Activated T-helper 17 cell treated with anti-CD3 and anti-CD28 coated beads, Interleukin-2, amount 50 U/mL, for 72 hours (primary cell): ENCODE measurements around the gene BMP2K. TPM values are rescaled to one million over a fixed set of nuclear protein-coding genes. Genes with fewer than 3 reads are reported as not detected.
"Not testable (repeated sequence)": the region's sequence is repeated elsewhere in the genome, so short reads cannot be mapped to it uniquely, and the experiment has no call there.

ENCODE experiments used
- ATAC-seq: fragments of 150-1000 bp; cut with Tn5 transposase; replicated peaks from 2 replicates; pipeline ENCODE4 v1.10.0; 2021; ENCODE audit warnings: mild to moderate bottlenecking, moderate library complexity
- H3K27ac Mint-ChIP-seq: one replicate; pipeline ENCODE4 v1.8.0; 2022; ENCODE audit warnings: mixed read lengths
- H3K27me3 Mint-ChIP-seq: one replicate; pipeline ENCODE4 v1.8.0; 2022; ENCODE audit warnings: mixed read lengths
- H3K36me3 Mint-ChIP-seq: one replicate; pipeline ENCODE4 v1.8.0; 2022; ENCODE audit warnings: low read depth, mild to moderate bottlenecking, mixed read lengths
- H3K4me1 Mint-ChIP-seq: one replicate; pipeline ENCODE4 v1.8.0; 2022; ENCODE audit warnings: mixed read lengths
- H3K4me3 Mint-ChIP-seq: one replicate; pipeline ENCODE4 v1.8.0; 2022; ENCODE audit warnings: mild to moderate bottlenecking, mixed read lengths
- H3K9me3 Mint-ChIP-seq: one replicate; pipeline ENCODE4 v1.8.0; 2022; ENCODE audit warnings: mixed read lengths
- total RNA-seq, 2 donors: library from RNA; stranded (reverse); gene quantifications; one replicate each; pipeline ENCODE4 v1.2.3, GENCODE V29; 2022

Gene BMP2K
- total RNA-seq, 2 donors from 2014 or later: 10.2 to 13.9 TPM

DNA sequence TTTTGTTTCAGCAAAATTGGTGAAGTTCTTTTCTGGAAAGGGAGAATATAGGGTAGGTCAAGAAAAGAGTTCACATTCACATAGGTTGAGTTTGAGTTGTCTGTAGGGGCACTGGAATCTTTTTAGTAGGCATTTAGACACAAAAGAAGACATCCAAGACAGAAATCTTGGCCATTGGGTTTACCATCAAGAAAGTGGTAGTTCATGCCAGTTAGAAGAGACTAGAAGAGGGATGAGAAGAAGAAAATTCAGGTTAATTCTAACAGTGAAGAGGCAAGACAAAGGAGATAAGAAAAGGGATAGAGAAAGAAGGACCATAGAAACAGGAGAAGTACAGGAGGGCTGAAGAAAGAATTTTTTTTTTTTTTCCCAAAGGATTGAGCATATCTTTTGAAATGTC lies 123.2 kb downstream of the BMP2K start:
- no peak overlapping the region for H3K4me3 Mint-ChIP-seq
- no peak for ATAC-seq
- no peaks in the 10 kb centered on the region for H3K4me1 Mint-ChIP-seq
- no peak overlapping the region for H3K27ac Mint-ChIP-seq
- no peaks in the 10 kb centered on the region for H3K36me3 Mint-ChIP-seq
- H3K27me3 Mint-ChIP-seq: no peaks in the 10 kb centered on the region
- no peaks in the 10 kb centered on the region for H3K9me3 Mint-ChIP-seq

DNA sequence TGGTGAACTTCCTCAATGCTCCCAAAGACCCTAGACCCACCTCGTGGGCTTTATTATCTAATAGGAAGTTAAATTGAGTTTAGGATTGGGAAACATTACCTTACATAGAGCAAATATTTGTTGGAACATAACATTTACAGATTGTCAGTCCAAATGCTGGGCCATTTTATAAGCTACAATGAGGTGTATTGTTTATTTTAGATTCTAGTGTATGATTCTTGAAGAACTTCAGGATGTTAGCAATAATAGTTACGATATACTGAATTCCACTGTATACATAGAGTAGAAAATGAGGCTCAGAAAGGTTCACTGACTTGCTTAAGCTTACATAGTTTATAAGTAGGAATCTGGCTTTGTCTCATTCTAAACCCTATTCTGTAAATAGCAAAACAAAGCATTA lies 125.7 kb downstream of the BMP2K start:
- Mint-ChIP-seq H3K27ac (no peak overlapping the region), H3K36me3 (no peaks in the 10 kb centered on the region), H3K27me3 (no peaks in the 10 kb centered on the region), H3K4me3 (no peak overlapping the region), H3K9me3 (no peaks in the 10 kb centered on the region), H3K4me1 (no peaks in the 10 kb centered on the region)
- ATAC-seq: no peak

DNA sequence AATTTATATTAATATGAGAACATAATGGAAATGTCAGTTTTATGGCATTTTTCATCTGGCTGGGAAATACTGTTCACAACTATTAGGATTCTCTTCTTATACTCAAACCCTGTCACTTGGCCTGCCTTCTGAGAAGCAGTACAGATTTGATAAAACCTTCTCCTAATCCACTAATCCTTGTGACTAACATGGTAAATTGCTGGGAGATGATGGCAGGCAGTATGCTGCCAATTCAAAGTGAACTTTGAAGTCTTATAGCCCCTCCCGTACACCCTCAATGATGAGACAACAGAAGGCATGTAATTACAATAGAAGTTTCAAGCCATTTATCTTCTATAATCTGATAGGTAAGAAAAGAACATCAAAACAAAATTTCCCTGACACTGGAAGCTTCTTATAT lies 126.1 kb downstream of the BMP2K start:
- Mint-ChIP-seq H3K9me3 (no peaks in the 10 kb centered on the region), H3K4me3 (no peak overlapping the region), H3K27ac (no peak overlapping the region), H3K27me3 (no peaks in the 10 kb centered on the region), H3K36me3 (no peaks in the 10 kb centered on the region), H3K4me1 (no peaks in the 10 kb centered on the region)
- ATAC-seq: no peak

DNA sequence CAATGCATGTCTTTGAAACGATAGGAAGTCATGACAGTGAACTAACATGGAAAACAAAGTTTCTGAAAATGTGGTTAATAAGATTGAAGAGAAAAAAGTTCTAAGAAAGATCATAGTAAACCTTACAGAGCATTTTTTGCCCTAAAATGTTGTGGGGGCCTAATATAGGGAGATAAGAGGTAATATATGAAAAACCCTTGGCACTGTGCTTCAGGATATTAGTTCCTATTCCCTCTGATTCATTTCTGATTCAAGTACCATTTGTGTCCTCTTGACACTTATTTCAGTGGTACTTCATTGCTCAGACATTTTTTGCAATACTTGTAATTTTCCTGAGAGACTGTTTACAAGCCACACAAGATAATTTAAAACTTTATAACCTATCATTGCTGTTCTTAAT lies 128.0 kb downstream of the BMP2K start:
- no peaks in the 10 kb centered on the region for H3K27me3 Mint-ChIP-seq
- H3K36me3 Mint-ChIP-seq: no peaks in the 10 kb centered on the region
- no peak overlapping the region for H3K4me3 Mint-ChIP-seq
- no peaks in the 10 kb centered on the region for H3K9me3 Mint-ChIP-seq
- no peak overlapping the region for H3K27ac Mint-ChIP-seq
- no peaks in the 10 kb centered on the region for H3K4me1 Mint-ChIP-seq
- ATAC-seq: no peak

- H3K4me3 Mint-ChIP-seq: no peak overlapping the region
- H3K27ac Mint-ChIP-seq: no peak overlapping the region
- no peaks in the 10 kb centered on the region for H3K27me3 Mint-ChIP-seq
- no peaks in the 10 kb centered on the region for H3K4me1 Mint-ChIP-seq
- peaks cover 18% of the 10 kb centered on the region for H3K36me3 Mint-ChIP-seq
- no peak for ATAC-seq
- no peaks in the 10 kb centered on the region for H3K9me3 Mint-ChIP-seq
Measured at GRCh38 chr4:78907638-78908037, 131.5 kb downstream of the BMP2K start.

- not testable (repeated sequence) for H3K4me3 Mint-ChIP-seq, H3K27me3 Mint-ChIP-seq, H3K9me3 Mint-ChIP-seq
Measured at GRCh38 chr4:78908974-78909373, 132.8 kb downstream of the BMP2K start.

DNA sequence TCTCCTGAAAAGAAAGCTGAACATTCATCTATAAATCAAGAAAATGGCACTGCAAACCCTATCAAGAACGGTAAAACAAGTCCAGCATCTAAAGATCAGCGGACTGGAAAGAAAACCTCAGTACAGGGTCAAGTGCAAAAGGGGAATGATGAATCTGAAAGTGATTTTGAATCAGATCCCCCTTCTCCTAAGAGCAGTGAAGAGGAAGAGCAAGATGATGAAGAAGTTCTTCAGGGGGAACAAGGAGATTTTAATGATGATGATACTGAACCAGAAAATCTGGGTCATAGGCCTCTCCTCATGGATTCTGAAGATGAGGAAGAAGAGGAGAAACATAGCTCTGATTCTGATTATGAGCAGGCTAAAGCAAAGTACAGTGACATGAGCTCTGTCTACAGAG lies 134.5 kb downstream of the BMP2K start:
- ATAC-seq: no peak
- peaks cover 25% of the 10 kb centered on the region for H3K36me3 Mint-ChIP-seq
- no peak overlapping the region for H3K4me3 Mint-ChIP-seq

More at GRCh38 chr4:78908974-78909373, 132.8 kb downstream of the BMP2K start:
- not testable (repeated sequence) for H3K27ac Mint-ChIP-seq, ATAC-seq, H3K4me1 Mint-ChIP-seq
- peaks cover 18% of the 10 kb centered on the region for H3K36me3 Mint-ChIP-seq

GRCh38 chr4:78922207-78922606 lies 146.1 kb downstream of the BMP2K start:
- H3K27ac Mint-ChIP-seq: no peak overlapping the region
- no peaks in the 10 kb centered on the region for H3K4me1 Mint-ChIP-seq
- H3K36me3 Mint-ChIP-seq: peaks cover 69% of the 10 kb centered on the region
- no peaks in the 10 kb centered on the region for H3K27me3 Mint-ChIP-seq
- ATAC-seq: no peak
- H3K9me3 Mint-ChIP-seq: no peaks in the 10 kb centered on the region
- H3K4me3 Mint-ChIP-seq: no peak overlapping the region

More for the DNA sequence above, 134.5 kb downstream of the BMP2K start:
- Mint-ChIP-seq H3K27ac (no peak overlapping the region), H3K4me1 (no peaks in the 10 kb centered on the region), H3K9me3 (no peaks in the 10 kb centered on the region), H3K27me3 (no peaks in the 10 kb centered on the region)

DNA sequence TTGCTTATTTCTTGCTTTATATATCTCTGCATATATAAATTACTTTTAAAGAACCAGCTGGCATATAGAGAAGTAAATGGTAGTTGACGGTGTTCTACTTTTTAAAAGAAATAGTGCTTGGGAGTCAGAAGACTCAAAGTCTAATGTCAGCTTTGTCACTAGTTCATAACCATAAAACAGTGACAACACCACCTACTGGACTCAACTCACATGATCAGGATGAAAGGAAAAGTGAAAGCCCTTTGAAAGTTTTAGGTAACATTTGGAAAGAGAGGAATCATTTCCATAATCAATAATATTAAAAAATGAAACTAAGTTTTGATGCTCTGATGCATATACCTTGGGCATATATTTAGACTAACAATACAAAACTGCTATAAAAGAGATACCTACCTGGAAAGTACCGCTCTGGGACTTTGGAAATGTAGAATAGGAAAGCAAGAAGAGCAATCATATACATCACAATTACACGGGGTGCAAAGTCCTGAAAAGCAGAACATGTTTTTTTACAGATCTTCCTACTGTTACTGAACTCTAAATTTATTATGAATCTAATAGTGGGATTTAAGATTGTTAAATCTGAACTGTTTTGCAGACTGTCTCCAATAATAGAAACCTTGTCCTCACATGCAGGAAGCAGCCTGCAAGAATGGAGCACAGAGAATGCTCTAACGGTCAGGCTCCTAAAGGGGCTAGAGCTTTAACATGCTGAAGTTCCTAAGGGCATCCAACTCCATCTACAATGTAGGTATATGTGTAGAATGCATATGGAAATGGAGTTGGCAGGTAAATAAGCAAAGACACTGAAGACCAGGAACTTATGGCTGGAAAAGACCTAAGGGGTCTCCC lies 147.5 kb downstream of the BMP2K start:
- H3K4me1 Mint-ChIP-seq: no peaks in the 10 kb centered on the region
- H3K9me3 Mint-ChIP-seq: no peaks in the 10 kb centered on the region
- ATAC-seq: no peak
- H3K27me3 Mint-ChIP-seq: no peaks in the 10 kb centered on the region
- no peak overlapping the region for H3K4me3 Mint-ChIP-seq
- peaks cover 76% of the 10 kb centered on the region for H3K36me3 Mint-ChIP-seq
- peak overlapping the region; percentile 22 for H3K27ac Mint-ChIP-seq

DNA sequence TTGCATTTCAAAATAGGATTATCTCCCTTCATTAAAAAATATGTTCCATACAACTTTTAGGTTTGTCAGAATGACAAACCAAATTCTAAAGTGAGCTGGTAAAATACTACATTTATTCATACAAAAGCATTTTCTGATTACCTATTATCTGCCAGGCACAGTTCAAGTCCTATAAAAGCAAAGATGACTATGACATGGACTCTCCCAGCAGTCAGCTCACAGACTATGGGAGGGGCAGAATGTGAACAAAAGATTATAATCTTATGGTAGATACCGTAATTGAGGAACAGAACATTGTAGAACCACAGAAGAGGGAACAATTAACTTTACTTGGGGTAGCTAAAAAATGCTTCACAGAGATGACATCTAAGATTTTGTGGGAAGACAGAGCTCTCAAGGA lies 150.7 kb downstream of the BMP2K start:
- Mint-ChIP-seq H3K27ac (no peak overlapping the region), H3K9me3 (no peaks in the 10 kb centered on the region), H3K36me3 (peaks cover 87% of the 10 kb centered on the region), H3K27me3 (no peaks in the 10 kb centered on the region), H3K4me3 (no peak overlapping the region), H3K4me1 (no peaks in the 10 kb centered on the region)
- no peak for ATAC-seq

DNA sequence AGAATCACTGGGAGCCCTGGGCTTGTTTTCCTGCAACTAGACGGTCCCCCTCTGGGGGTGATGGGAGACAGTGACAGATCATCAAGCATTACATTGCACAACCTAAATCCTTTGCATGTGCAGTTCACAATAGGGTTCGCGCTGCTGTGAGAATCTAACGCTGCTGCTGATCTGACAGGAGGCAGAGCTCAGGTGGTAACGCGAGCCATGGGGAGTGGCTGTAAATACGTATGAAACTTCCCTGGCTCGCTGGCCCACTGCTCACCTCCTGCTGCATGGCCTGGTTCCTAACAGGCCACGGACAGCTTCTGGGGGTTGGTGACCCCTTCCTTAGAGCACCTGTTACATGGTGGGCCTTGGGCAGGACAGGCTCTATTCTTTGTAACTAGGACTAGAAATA lies 152.7 kb downstream of the BMP2K start:
- no peak overlapping the region for H3K4me3 Mint-ChIP-seq
- no peaks in the 10 kb centered on the region for H3K9me3 Mint-ChIP-seq
- peaks cover 86% of the 10 kb centered on the region for H3K36me3 Mint-ChIP-seq
- H3K27me3 Mint-ChIP-seq: no peaks in the 10 kb centered on the region
- ATAC-seq: no peak
- H3K4me1 Mint-ChIP-seq: no peaks in the 10 kb centered on the region
- H3K27ac Mint-ChIP-seq: no peak overlapping the region

- no peaks in the 10 kb centered on the region for H3K4me1 Mint-ChIP-seq
- no peak overlapping the region for H3K4me3 Mint-ChIP-seq
- peaks cover 90% of the 10 kb centered on the region for H3K36me3 Mint-ChIP-seq
- no peaks in the 10 kb centered on the region for H3K27me3 Mint-ChIP-seq
- no peak for ATAC-seq
- no peaks in the 10 kb centered on the region for H3K9me3 Mint-ChIP-seq
- no peak overlapping the region for H3K27ac Mint-ChIP-seq
Measured at GRCh38 chr4:78930016-78930629, 154.0 kb downstream of the BMP2K start.

- Mint-ChIP-seq H3K4me3 (peak overlapping the region; percentile 94), H3K9me3 (no peaks in the 10 kb centered on the region), H3K4me1 (peaks cover 24% of the 10 kb centered on the region), H3K36me3 (peaks cover 29% of the 10 kb centered on the region), H3K27ac (no peak overlapping the region), H3K27me3 (peaks cover 2% of the 10 kb centered on the region)
- ATAC-seq: no peak
Measured at GRCh38 chr4:78936989-78937388, 160.8 kb downstream of the BMP2K start.

DNA sequence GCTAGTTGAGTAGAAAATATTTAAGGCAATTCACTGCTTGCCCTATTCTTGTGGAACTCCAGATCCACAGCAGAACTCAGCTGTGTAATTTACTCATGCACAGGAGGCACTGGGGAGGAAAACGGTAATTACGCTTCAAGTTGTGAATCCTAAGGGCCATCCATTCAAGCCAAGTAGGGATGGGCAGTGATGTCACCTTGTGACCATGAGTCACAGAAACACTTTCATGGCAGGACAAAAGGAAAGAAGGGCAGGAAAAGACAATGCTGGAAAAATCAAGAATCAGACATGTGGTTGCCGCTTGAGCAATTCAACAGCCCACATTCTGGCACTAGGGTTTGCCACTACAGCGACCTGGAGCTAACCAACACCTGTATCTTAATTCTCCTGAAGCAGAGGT lies 161.7 kb downstream of the BMP2K start:
- peaks cover 24% of the 10 kb centered on the region for H3K4me1 Mint-ChIP-seq

GRCh38 chr4:78938474-78938867 lies 162.3 kb downstream of the BMP2K start:
- ATAC-seq: no peak
- H3K27ac Mint-ChIP-seq: peak overlapping the region; percentile 91
- H3K4me1 Mint-ChIP-seq: peaks cover 24% of the 10 kb centered on the region
- H3K4me3 Mint-ChIP-seq: peak overlapping the region; percentile 94
- H3K9me3 Mint-ChIP-seq: no peaks in the 10 kb centered on the region
- peaks cover 16% of the 10 kb centered on the region for H3K36me3 Mint-ChIP-seq
- peaks cover 9% of the 10 kb centered on the region for H3K27me3 Mint-ChIP-seq

More for the DNA sequence above, 161.7 kb downstream of the BMP2K start:
- no peak for ATAC-seq
- Mint-ChIP-seq H3K9me3 (no peaks in the 10 kb centered on the region), H3K27me3 (peaks cover 4% of the 10 kb centered on the region), H3K27ac (no peak overlapping the region), H3K36me3 (peaks cover 22% of the 10 kb centered on the region), H3K4me3 (peak overlapping the region; percentile 94)
